Measurements from ENCODE around the gene ABCB6.

ABCB6 gene

DNA sequence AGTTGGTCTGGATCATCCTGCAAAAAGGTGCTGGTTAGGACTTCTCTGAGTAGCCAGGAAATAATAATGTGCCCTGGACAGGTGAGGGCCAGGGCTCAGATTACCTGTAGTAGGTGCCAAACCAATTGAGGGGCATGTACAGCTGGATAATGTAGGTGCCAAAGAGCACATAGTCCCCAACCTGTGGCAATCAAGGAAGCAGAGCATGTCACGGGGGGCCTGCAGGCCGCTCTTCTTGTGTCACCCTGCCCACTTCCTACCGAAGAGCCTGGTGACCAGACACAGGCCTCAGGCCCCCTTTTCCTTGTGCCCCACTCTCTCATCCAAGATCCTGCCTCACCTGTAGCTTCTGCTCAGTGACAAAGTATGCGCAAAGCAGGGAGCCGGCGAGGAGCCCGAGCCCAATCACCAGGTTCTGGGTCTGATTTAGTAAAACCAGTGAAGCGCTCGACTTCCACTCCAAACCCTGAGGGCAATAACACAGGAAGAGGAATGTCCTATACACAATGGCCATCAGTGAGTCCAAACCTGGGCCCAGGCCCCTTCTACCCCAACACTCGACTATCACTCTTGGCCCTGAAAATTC lies 5.2 kb downstream of the ABCB6 start:
- H3K27ac Mint-ChIP-seq, result no peak overlapping the region

DNA sequence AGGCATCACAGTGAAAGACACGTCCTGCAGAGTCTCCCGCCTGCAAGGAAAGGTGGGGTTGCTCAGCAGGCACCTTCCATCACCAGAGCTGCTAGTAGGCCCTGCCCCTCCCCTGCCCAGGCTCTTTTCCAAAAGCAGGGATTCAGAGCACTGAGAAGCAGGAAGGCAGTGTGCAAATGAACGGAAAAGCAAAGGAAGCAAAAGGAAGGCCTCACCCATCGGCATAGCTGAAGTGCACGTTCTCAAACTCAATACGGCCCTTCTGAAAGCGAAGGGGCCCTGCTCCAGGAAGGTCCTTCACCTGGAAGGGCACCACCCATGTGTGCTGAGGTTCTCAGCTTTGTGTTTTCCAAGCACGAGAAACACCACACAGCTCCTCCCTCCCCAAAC lies 5.7 kb downstream of the ABCB6 start:
- peaks cover 81% of the 10 kb centered on the region for H3K36me3 Mint-ChIP-seq (ENCODE audit: low read depth)
- H3K27ac Mint-ChIP-seq, result no peak overlapping the region
- H3K9me3 Mint-ChIP-seq, result no peaks in the 10 kb centered on the region
- intact Hi-C loops (cut with micrococcal nuclease), result no loop called here
- H3K4me1 Mint-ChIP-seq (ENCODE audit: low read depth), result peaks cover 40% of the 10 kb centered on the region
- no peak overlapping the region for H3K4me3 Mint-ChIP-seq
- peaks cover 15% of the 10 kb centered on the region for H3K27me3 Mint-ChIP-seq

More for the DNA sequence above, 5.2 kb downstream of the ABCB6 start:
- Mint-ChIP-seq H3K4me3 (no peak overlapping the region), H3K9me3 (no peaks in the 10 kb centered on the region), H3K27me3 (peaks cover 15% of the 10 kb centered on the region), H3K36me3 (ENCODE audit: low read depth) (peaks cover 75% of the 10 kb centered on the region), H3K4me1 (ENCODE audit: low read depth) (peaks cover 41% of the 10 kb centered on the region)
- intact Hi-C loops (cut with micrococcal nuclease), result no loop called here

DNA sequence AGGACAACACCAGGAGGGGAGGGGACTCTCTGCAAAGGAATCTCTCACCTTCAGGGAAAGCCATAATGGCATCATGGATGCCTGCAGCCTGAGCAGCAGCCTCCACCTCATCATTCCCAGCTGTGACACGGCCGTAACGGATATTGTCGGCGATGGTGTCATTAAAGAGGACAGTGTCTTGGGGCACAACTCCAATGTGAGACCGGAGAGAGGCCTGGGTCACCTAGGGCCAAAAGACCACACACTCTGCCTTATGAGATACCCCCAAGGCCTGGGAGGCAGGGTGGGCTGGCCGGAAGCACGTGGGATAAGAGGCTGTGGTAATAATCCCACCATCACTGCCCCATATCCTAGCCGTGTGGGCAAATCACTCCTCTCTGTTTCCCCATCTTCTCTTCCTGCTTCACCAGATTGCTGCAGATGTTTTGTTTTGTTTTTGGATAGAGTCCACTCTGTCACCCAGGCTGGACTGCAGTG lies 7.8 kb downstream of the ABCB6 start:
- H3K4me3 Mint-ChIP-seq, result no peak overlapping the region
- peaks cover 4% of the 10 kb centered on the region for H3K27me3 Mint-ChIP-seq
- peaks cover 36% of the 10 kb centered on the region for H3K4me1 Mint-ChIP-seq (ENCODE audit: low read depth)
- H3K9me3 Mint-ChIP-seq, result no peaks in the 10 kb centered on the region
- intact Hi-C loops (cut with micrococcal nuclease), result loop anchor here (1.0 kb wide), 1 partner anchor 51 kb away; the partner anchor contains the start of gene NHEJ1
- H3K27ac Mint-ChIP-seq, result no peak overlapping the region
- peaks cover 74% of the 10 kb centered on the region for H3K36me3 Mint-ChIP-seq (ENCODE audit: low read depth)

DNA sequence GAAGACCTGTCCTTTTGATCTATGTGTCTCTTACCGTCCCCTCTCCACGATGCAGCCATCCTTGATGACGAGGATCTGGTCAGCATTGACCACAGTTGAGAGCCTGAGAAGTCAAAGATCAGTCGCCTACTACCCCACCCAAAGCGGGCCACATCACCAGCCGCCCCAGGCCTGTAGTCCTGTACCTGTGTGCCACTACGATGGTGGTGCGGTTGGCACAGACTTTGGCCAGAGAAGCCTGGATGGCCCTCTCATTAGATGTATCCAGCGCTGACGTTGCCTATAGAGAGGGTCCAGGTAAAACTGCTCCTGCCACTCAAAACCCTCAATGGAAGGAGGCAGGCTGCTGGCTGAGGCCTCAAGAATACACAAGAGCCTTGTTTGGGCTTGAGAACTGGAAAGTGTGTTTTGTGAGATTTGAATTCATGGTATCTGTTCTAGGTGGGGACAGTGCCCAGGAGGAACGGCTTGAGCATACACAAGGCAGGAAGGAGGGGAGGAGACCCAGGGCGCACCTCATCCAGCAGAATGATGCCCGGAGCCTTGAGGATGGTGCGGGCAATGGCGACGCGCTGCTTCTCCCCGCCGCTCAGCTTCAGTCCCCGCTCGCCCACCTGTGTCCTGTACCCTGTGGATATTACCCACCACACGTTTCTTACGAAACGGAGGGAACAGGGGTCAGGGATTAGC lies 8.4 kb downstream of the ABCB6 start:
- intact Hi-C loops (cut with micrococcal nuclease), result no loop called here
- Mint-ChIP-seq H3K27ac (peak overlapping the region; percentile 1), H3K9me3 (no peaks in the 10 kb centered on the region), H3K27me3 (peaks cover 2% of the 10 kb centered on the region), H3K4me3 (no peak overlapping the region), H3K36me3 (ENCODE audit: low read depth) (peaks cover 69% of the 10 kb centered on the region), H3K4me1 (ENCODE audit: low read depth) (peaks cover 33% of the 10 kb centered on the region)

DNA sequence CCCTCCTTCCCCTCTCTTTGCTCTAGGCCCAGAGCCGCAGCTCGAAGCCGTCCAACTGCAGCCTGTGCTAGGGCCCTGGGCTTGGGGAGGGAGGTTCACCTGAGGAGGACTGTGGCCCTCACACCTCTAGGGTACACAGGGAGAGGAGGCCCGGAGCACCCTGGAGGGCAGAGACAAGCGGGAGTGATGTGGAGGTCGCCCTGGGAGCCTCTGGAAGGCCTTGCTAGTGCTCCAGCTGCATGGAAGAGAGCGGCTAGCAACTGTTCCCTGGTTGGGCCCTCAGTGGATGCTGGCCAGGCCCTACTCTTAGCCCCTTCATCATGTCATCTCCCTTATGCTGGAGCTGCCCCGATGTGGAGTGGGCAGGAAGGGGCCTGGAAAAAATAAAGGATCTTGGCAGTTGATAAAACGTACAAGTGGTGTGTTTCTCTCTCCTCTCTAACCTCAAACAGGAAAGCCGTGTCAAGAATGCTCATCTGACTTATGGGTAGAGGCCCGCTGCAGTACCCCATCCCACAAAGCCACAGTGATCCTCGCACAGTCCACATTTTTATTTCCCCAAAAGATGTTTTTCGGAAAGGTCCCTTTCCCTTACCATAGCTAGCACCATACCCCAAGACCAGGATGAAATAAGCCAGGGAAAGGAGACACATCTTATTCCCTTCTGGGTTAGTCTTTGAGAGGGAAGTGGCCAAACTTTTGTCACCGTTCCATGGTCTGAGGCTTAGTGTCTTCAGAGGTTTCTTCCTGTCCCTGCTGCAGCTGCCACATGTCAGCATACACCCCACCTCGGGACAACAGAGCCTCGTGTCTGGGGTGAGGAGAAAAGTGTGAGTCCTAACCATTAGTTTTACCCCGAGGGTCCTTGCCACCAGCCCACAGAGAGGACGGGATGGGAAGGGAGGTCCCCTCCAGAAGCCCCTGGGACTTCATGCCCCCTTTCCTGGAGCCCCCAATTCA lies 9.2 kb downstream of the ABCB6 start:
- Mint-ChIP-seq H3K36me3 (ENCODE audit: low read depth) (peaks cover 64% of the 10 kb centered on the region), H3K4me3 (no peak overlapping the region), H3K27me3 (peaks cover 4% of the 10 kb centered on the region), H3K4me1 (ENCODE audit: low read depth) (peaks cover 33% of the 10 kb centered on the region), H3K27ac (peak overlapping the region; percentile 83), H3K9me3 (peaks cover 4% of the 10 kb centered on the region)
- intact Hi-C loops (cut with micrococcal nuclease), result no loop called here

DNA sequence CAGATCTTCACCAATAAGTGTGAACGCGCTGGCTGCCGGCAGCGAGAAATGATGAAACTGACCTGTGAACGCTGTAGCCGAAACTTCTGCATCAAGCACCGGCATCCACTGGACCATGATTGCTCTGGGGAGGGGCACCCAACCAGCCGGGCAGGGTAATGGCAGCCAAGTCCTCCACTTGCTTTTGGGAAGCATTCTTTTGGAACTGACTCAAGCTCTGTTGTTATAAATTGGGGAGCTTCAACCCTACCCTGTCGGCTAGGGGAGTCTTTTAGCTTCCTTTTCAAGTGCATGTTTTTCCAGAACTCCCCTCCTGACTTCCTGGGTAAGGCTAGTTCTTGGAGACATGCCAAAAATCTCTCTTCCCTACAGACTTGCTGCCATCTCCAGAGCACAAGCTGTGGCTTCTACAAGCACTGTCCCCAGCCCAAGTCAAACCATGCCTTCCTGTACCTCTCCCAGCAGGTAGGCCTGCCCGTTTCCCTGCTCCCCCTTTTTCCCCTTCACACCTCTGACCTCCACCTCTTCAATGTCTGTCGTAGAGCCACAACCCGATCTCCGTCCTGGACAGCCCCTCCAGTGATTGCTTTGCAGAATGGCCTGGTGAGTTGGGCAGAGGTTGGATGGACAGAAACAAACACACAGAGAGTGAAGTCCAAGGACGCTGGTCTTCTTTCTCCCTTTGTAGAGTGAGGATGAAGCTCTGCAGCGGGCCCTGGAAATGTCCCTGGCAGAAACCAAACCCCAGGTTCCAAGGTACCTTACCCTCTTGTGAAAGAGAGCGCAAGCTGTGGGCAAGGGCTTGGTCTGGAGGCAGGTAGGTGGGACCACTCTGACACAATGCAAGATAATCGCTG lies 10.6 kb downstream of the ABCB6 start:
- H3K27ac Mint-ChIP-seq, result peak overlapping the region; percentile 83
- H3K27me3 Mint-ChIP-seq, result peaks cover 4% of the 10 kb centered on the region
- intact Hi-C loops (cut with micrococcal nuclease), result no loop called here
- H3K36me3 Mint-ChIP-seq (ENCODE audit: low read depth), result peaks cover 50% of the 10 kb centered on the region
- peaks cover 33% of the 10 kb centered on the region for H3K4me1 Mint-ChIP-seq (ENCODE audit: low read depth)
- peak overlapping the region; percentile 71 for H3K4me3 Mint-ChIP-seq
- peaks cover 9% of the 10 kb centered on the region for H3K9me3 Mint-ChIP-seq

DNA sequence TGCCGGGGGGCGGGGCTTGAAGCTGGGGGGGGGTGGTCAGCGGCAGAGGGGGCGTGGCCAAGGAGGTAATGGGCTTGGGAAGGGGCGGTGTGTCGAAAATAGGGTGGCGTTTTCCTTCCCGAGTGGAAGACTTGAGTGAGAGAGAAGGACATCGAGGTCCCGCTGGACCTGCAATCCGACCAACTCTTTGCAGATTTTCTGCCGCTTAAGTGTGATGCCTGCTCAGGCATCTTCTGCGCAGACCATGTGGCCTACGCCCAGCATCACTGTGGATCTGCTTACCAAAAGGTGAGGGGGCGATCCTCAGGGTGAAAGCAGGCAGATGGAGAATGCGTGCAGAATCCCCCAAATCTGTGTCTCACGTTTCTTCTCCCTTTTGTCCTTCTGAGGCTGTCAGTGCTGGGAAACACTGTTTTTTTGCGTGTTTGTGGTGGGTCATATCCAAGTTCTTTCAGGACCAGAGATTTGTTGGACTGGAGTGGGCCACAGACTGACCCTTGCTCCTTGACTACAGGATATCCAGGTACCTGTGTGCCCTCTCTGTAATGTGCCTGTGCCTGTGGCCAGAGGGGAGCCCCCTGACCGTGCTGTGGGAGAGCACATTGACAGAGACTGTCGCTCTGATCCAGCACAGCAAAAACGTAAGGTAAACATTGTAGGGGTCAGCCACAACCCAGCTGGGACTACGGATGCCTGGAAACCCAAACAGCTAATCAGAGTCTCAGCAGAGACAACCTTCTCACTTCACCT lies 11.4 kb downstream of the ABCB6 start:
- intact Hi-C loops (cut with micrococcal nuclease), result no loop called here
- H3K4me1 Mint-ChIP-seq (ENCODE audit: low read depth), result peaks cover 33% of the 10 kb centered on the region
- H3K9me3 Mint-ChIP-seq, result peaks cover 9% of the 10 kb centered on the region
- peak overlapping the region; percentile 71 for H3K4me3 Mint-ChIP-seq
- H3K27me3 Mint-ChIP-seq, result peaks cover 4% of the 10 kb centered on the region
- peaks cover 42% of the 10 kb centered on the region for H3K36me3 Mint-ChIP-seq (ENCODE audit: low read depth)
- H3K27ac Mint-ChIP-seq, result peak overlapping the region; percentile 83

DNA sequence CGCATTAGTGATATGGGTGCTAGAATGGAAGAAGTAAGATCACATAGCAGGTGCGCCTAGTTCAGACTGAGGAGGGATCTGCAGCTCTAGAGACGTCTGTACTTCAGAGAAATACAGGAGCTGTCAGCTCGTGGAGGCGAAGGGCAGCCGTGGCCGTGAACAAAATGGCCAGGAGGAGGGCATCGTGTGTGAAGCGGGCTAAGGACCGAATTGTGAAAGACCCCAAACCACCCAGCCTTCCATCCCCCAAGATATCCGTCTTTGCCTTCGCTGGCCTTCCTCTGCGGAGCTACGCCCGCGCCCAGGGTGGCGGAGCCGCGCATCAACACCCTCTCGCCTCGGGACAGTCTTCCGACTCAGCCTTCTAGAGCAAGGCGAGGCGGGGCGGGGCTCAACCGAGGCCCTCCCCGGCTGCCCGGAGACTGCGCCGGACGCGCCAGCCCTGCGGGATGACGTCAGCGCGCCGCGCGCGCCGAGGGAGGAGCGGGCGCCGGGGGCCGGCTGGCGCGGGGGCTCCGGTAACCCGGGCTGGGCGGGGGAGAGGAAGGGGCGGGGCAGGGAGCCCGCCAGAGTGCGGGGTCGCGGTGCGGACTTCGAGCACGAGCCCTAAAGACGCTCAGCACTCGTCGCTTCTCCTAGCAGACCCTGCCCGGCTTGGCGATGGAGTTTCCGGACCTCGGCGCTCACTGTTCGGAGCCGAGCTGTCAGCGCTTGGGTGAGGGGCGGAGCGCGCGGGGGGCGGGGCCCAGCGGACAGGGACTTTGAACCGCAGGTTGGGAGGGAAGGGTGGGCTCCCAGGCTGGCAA lies 12.2 kb downstream of the ABCB6 start, which contains the start of gene ZFAND2B:
Gene ZFAND2B, plus strand, starts transcription at position 455 of the 806 bp plus-strand sequence. Its CDS starts 206 bp downstream, at position 661.
- intact Hi-C loops (cut with micrococcal nuclease), result loop anchor here (1.0 kb wide), 2 partner anchors 29 to 39 kb away; partner anchors contain the start of genes GLB1L and STK16
- peaks cover 33% of the 10 kb centered on the region for H3K4me1 Mint-ChIP-seq (ENCODE audit: low read depth)
- peaks cover 9% of the 10 kb centered on the region for H3K9me3 Mint-ChIP-seq
- peaks cover 37% of the 10 kb centered on the region for H3K36me3 Mint-ChIP-seq (ENCODE audit: low read depth)
- H3K27me3 Mint-ChIP-seq, result peaks cover 4% of the 10 kb centered on the region
- peak within 1 kb of the TSS; percentile 83 for H3K27ac Mint-ChIP-seq
- peak within 1 kb of the TSS; percentile 71 for H3K4me3 Mint-ChIP-seq

DNA sequence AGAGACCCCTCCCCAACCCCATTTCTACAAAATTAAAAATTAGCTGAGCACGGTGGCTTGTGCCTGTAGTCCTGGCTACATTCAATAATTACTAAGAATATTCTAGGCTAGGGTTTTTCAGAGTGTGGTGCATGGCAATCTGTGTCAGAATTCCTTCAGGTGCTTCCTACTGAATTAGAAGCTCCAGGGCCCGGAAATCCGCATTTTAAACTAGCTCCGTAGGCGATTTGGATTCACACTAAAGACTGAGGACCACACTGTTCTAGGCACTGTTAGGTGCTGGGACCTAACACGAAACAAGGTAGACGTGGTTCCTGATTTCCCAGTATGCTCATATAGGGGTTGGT lies 12.8 kb downstream of the ABCB6 start:
- H3K4me3 Mint-ChIP-seq, result peak overlapping the region; percentile 71
- peaks cover 32% of the 10 kb centered on the region for H3K36me3 Mint-ChIP-seq (ENCODE audit: low read depth)
- H3K4me1 Mint-ChIP-seq (ENCODE audit: low read depth), result peaks cover 33% of the 10 kb centered on the region
- intact Hi-C loops (cut with micrococcal nuclease), result loop anchor here (1.0 kb wide), 2 partner anchors 29 to 39 kb away; partner anchors contain the start of genes GLB1L and STK16
- H3K27me3 Mint-ChIP-seq, result peaks cover 4% of the 10 kb centered on the region
- peaks cover 9% of the 10 kb centered on the region for H3K9me3 Mint-ChIP-seq
- H3K27ac Mint-ChIP-seq, result peak overlapping the region; percentile 83

DNA sequence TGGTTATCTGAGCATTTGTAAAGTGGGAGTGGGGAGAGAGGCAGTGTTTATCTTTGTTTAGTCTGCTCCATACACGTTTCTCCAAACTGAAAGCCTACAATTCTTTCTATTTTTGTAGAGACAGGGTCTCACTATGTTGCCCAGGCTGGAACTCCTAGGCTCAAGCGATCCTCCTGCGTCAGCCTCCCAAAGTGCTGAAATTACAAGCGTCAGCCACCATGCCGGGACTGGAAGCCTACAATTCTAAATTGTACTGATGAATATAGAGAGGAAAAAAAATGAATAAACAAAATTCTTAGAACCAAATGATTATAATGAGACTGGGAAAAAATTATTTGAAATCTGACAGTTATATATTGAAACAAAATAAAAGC lies 13.6 kb downstream of the ABCB6 start:
- H3K9me3 Mint-ChIP-seq, result peaks cover 9% of the 10 kb centered on the region
- peaks cover 24% of the 10 kb centered on the region for H3K36me3 Mint-ChIP-seq (ENCODE audit: low read depth)
- H3K27ac Mint-ChIP-seq, result no peak overlapping the region
- H3K27me3 Mint-ChIP-seq, result peaks cover 5% of the 10 kb centered on the region
- intact Hi-C loops (cut with micrococcal nuclease), result no loop called here
- no peak overlapping the region for H3K4me3 Mint-ChIP-seq
- H3K4me1 Mint-ChIP-seq (ENCODE audit: low read depth), result peaks cover 32% of the 10 kb centered on the region

DNA sequence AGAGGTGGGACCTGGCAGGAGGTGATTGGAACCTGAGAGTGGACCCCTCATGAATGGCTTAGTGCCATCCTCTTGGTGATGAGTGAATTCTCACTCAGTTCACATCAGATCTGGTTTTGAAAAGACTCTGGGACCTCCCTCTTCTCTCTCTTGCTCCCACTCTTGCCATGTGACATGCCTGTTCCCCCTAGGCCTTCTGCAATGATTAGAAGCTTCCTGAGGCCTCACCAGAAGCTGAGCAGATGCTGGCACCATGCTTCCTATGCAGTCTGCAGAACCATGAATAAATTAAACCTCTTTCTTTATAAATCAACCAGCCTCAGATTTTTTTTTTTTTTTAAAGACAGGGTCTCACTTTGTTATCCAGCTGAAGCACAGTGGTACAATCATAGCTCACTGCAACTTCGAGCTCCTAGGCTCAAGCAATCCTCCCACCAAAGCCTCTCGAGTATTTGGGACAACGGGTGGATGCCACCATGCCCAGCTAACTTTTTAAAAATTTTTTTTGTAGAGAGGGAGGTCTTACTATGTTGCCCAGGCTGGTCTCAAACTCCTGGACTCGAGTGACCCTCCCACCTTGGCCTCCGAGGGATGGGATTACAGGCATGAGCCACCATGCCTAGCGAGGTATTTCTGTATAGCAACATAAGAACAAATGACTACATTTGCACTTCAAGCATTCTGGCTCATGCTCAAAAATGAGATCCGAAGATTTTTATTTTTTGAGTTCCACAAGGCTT lies 14.2 kb downstream of the ABCB6 start:
- H3K27ac Mint-ChIP-seq, result no peak overlapping the region
- H3K36me3 Mint-ChIP-seq (ENCODE audit: low read depth), result peaks cover 19% of the 10 kb centered on the region
- intact Hi-C loops (cut with micrococcal nuclease), result no loop called here

More for the DNA sequence above, 14.2 kb downstream of the ABCB6 start:
- Mint-ChIP-seq H3K4me3 (no peak overlapping the region), H3K4me1 (ENCODE audit: low read depth) (peaks cover 27% of the 10 kb centered on the region), H3K9me3 (peaks cover 9% of the 10 kb centered on the region), H3K27me3 (peaks cover 5% of the 10 kb centered on the region)

All from dendritic cell treated with granulocyte-macrophage colony-stimulating factor and Interleukin-4, amounts not matched to agents 40 ng/mL and 50 ng/mL, for 4 days (primary cell).